ENCODE results near the gene CFAP54.

The CFAP54 gene

DNA sequence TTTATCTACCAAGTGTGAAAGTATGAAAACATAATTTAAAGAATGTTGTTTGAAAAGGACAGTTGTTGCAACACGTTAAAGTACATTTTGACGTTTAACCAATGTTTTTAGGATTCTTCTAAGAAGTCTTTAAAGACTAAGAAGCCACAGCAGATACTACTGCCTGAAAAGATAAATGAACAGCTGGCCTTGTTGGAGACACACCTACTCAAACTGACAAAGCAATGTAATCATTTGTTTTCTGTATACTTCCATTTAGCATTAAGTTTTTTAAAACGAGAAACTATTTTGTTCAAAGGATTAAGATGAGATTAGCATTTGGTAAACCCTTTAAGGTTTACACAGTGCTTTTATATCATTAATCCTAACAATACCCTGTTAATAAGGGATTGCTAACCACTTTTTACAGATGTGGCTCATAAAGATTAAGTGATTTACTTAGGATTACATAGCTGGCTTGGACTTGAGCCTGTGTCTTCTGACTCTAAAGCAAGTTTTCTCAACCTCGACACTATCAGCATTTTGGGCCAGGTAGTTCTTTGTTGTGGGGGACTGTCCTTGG, 134.4 kb downstream of the CFAP54 start:
- Histone ChIP-seq H3K27me3 (ENCODE audit: control insufficient read depth, low read length) (peaks cover 4% of the 10 kb centered on the region; the same call in 1 of the 2 replicates), H3K27ac (ENCODE audit: low read depth, low read length) (no peak overlapping the region), H4K20me1 (ENCODE audit: control insufficient read depth, insufficient read depth, low read depth, low read length) (no peaks in the 10 kb centered on the region), H3K9me3 (ENCODE audit: control insufficient read depth, insufficient read depth, low read length) (no peaks in the 10 kb centered on the region), H3K4me2 (ENCODE audit: low read length) (no peak overlapping the region), H3F3A (ENCODE audit: control insufficient read depth, insufficient read depth) (no peaks in the 10 kb centered on the region), H3K36me3 (ENCODE audit: control insufficient read depth, low read length) (no peaks in the 10 kb centered on the region), H3K9me2 (replicated peaks; ENCODE audit: control insufficient read depth, low read length) (no peaks in the 10 kb centered on the region), H3K4me1 (ENCODE audit: control insufficient read depth, low read length) (no peaks in the 10 kb centered on the region), H3K79me2 (ENCODE audit: control insufficient read depth, low read length) (no peaks in the 10 kb centered on the region), H3K4me3 (ENCODE audit: low read length) (no peak overlapping the region)
- TF ChIP-seq, protein P1, sequence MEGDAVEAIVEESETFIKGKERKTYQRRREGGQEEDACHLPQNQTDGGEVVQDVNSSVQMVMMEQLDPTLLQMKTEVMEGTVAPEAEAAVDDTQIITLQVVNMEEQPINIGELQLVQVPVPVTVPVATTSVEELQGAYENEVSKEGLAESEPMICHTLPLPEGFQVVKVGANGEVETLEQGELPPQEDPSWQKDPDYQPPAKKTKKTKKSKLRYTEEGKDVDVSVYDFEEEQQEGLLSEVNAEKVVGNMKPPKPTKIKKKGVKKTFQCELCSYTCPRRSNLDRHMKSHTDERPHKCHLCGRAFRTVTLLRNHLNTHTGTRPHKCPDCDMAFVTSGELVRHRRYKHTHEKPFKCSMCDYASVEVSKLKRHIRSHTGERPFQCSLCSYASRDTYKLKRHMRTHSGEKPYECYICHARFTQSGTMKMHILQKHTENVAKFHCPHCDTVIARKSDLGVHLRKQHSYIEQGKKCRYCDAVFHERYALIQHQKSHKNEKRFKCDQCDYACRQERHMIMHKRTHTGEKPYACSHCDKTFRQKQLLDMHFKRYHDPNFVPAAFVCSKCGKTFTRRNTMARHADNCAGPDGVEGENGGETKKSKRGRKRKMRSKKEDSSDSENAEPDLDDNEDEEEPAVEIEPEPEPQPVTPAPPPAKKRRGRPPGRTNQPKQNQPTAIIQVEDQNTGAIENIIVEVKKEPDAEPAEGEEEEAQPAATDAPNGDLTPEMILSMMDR (IDR thresholded peaks at IDR 0.05; ENCODE audit: low read depth, low read length, poor library complexity, severe bottlenecking) = no peak
- TF ChIP-seq EZH2phosphoT487 (IDR thresholded peaks at IDR 0.05; ENCODE audit: borderline replicate concordance, low read length) = no peak

DNA sequence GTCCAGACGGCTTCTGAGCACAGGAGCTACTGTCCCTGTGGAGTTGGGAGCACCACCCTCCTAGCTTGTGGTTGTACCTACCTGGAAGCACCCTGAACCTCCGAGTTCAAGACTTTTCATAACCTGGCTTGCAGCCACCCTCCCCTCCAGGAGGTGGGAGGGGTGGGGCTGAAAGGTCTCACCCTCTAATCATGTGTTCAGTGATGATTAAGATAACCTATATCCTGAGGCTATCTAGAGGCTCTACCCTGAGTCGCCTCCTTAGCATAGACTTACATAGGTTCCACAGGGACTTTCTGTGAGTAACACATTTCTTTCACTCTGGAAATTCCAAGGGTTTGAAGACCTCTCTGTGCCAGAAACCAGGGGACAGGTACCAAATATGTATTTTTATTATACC, 146.5 kb downstream of the CFAP54 start:
- no peaks in the 10 kb centered on the region for H3K4me1 ChIP-seq (ENCODE audit: control insufficient read depth, low read length)
- no peak overlapping the region for H3K4me2 ChIP-seq (ENCODE audit: low read length)
- no peak for TF ChIP-seq EZH2phosphoT487 (IDR thresholded peaks at IDR 0.05; ENCODE audit: borderline replicate concordance, low read length)
- TF ChIP-seq, protein P1 (IDR thresholded peaks at IDR 0.05; ENCODE audit: low read depth, low read length, poor library complexity, severe bottlenecking) = no peak
- no peaks in the 10 kb centered on the region for H3F3A ChIP-seq (ENCODE audit: control insufficient read depth, insufficient read depth)
- no peaks in the 10 kb centered on the region for H4K20me1 ChIP-seq (ENCODE audit: control insufficient read depth, insufficient read depth, low read depth, low read length)
- H3K9me2 ChIP-seq (replicated peaks; ENCODE audit: control insufficient read depth, low read length) = no peaks in the 10 kb centered on the region
- no peak overlapping the region for H3K27ac ChIP-seq (ENCODE audit: low read depth, low read length)
- no peaks in the 10 kb centered on the region for H3K36me3 ChIP-seq (ENCODE audit: control insufficient read depth, low read length)
- H3K27me3 ChIP-seq (ENCODE audit: control insufficient read depth, low read length) = no peaks in the 10 kb centered on the region
- no peaks in the 10 kb centered on the region for H3K9me3 ChIP-seq (ENCODE audit: control insufficient read depth, insufficient read depth, low read length)
- no peak overlapping the region for H3K4me3 ChIP-seq (ENCODE audit: low read length)
- H3K79me2 ChIP-seq (ENCODE audit: control insufficient read depth, low read length) = no peaks in the 10 kb centered on the region

DNA sequence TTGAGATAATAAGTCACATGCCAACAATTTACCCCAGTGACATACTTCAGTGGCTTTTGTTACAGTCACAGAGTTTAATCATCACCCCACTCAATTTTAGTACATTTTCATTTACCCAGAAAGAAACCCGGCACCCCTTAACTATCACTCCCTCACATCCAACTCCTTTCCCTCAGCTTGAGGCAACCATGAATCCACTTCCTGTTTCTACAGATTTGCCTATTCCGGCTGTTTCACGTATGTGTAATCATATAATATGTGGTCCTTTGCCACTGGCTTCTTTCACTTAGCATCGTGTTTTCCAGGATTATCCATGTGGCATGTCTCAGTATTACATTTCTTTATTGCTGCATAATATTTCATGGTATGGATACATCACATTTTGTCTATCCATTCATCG, 147.5 kb downstream of the CFAP54 start:
- H3K9me3 ChIP-seq (ENCODE audit: control insufficient read depth, insufficient read depth, low read length) = no peaks in the 10 kb centered on the region
- no peaks in the 10 kb centered on the region for H3K36me3 ChIP-seq (ENCODE audit: control insufficient read depth, low read length)
- TF ChIP-seq, protein P1 (IDR thresholded peaks at IDR 0.05; ENCODE audit: low read depth, low read length, poor library complexity, severe bottlenecking) = no peak
- no peak for TF ChIP-seq EZH2phosphoT487 (IDR thresholded peaks at IDR 0.05; ENCODE audit: borderline replicate concordance, low read length)
- no peak overlapping the region for H3K4me2 ChIP-seq (ENCODE audit: low read length)
- no peaks in the 10 kb centered on the region for H4K20me1 ChIP-seq (ENCODE audit: control insufficient read depth, insufficient read depth, low read depth, low read length)
- no peaks in the 10 kb centered on the region for H3K9me2 ChIP-seq (replicated peaks; ENCODE audit: control insufficient read depth, low read length)
- H3K4me1 ChIP-seq (ENCODE audit: control insufficient read depth, low read length) = no peaks in the 10 kb centered on the region
- no peaks in the 10 kb centered on the region for H3F3A ChIP-seq (ENCODE audit: control insufficient read depth, insufficient read depth)
- H3K27me3 ChIP-seq (ENCODE audit: control insufficient read depth, low read length) = no peaks in the 10 kb centered on the region
- H3K79me2 ChIP-seq (ENCODE audit: control insufficient read depth, low read length) = no peaks in the 10 kb centered on the region
- no peak overlapping the region for H3K4me3 ChIP-seq (ENCODE audit: low read length)
- H3K27ac ChIP-seq (ENCODE audit: low read depth, low read length) = no peak overlapping the region
